Measurements from ENCODE around the gene B4GALT5. TPM values are rescaled to one million over a fixed set of nuclear protein-coding genes. Genes with fewer than 3 reads are reported as not detected.
A peak's percentile ranks its signal among the peaks of the same experiment; 100 is the strongest.

The B4GALT5 gene
- total RNA-seq, 2 donors from 2014 or later: 14.8 to 27.3 TPM

DNA sequence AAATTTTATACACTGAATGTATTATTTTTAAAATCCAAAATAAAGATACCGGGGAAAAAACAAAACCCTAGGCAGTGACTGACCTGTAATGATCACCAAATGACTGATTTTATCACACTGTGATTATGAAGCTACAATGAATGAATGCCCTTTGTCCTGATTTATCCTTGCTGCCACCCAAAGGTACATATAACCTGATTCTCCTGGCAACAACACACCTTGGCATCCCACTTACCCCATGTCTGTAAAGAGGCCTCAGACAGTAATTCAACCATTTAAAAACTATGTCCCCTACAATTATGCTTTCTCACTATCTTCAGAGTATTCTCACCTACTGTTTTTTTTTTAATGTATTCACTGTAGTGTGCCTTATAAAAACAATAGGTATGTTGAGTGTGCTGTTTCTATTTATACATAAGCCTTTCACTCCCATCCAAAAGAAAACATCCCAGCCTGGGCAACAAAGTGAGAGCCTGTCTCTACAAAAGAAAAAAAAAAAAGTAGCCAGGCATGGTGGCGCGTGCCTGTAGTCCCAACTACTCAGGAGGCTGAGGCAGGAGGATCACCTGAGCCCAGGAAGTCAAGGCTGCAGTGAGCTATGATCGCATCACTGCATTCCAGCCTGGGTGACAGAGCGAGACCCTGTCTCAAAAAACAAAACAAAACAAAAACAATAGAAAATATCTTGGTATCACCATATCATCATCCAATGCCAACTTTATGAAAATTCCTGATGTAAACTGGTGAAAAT lies 21.7 kb downstream of the B4GALT5 start:
- peaks cover 51% of the 10 kb centered on the region for H3K4me1 Mint-ChIP-seq (ENCODE audit: low read depth)
- no peaks in the 10 kb centered on the region for H3K36me3 Mint-ChIP-seq (ENCODE audit: insufficient read depth in 2 of 2)
- ATAC-seq (replicated peaks in 1 of 2): no peak
- no peak for DNase-seq
- peak overlapping the region; percentile 54 for H3K27ac Mint-ChIP-seq
- no peak overlapping the region for H3K4me3 Mint-ChIP-seq
- H3K27me3 Mint-ChIP-seq (ENCODE audit: low read depth): no peaks in the 10 kb centered on the region
- no peaks in the 10 kb centered on the region for H3K9me3 Mint-ChIP-seq

- H3K36me3 Mint-ChIP-seq (ENCODE audit: insufficient read depth in 2 of 2): no peaks in the 10 kb centered on the region
- ATAC-seq (replicated peaks in 1 of 2) (no peak), DNase-seq (no peak)
- peak overlapping the region; percentile 20 for H3K27ac Mint-ChIP-seq
- no peaks in the 10 kb centered on the region for H3K9me3 Mint-ChIP-seq
- peaks cover 46% of the 10 kb centered on the region for H3K4me1 Mint-ChIP-seq (ENCODE audit: low read depth)
- H3K27me3 Mint-ChIP-seq (ENCODE audit: low read depth): no peaks in the 10 kb centered on the region
- H3K4me3 Mint-ChIP-seq: no peak overlapping the region
Measured at GRCh38 chr20:49690899-49691620, 22.6 kb downstream of the B4GALT5 start.

DNA sequence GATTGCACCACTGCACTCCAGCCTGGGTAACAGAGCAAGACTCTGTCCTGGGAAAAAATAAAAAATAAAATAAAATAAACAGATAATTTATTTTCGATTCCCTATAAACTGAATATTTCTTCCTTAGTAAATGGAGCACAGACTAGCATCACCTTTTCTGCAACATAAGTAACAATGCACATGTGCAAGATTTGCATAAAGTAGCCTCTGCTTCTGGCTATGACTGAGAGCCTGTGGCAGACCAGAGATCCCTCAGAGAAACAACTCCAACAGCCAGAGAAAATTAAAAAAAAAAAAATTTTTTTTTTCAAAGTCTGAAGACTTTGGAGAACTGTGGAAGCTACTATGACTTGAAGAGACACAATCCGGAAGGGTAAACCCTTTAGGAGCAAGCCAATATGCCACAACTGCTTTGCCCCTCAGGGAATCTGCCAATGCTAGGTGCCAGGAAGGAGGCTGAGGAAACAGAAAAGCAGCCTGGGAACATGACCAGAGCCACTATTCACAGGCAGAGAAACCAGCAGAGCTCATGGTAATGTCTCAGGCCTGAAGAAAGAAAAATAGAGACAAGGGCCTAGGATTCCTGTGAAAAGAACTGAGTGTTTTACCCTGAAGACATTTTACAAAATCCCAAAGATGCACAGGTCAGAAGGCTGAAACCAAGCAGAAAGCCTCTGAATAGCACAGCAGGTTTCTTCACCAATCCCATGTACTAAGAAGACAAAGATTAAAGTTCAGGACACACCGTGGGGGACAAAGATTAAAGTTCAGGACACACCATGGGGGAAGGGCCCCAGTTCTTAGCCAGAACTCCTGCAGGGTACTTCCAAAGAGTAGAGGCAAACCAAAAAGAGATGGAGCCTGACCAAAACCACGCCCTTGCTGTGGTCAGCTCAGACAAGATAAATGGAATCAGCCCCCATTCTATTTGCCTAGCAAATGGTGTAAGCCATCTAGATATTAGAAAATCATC lies 25.8 kb downstream of the B4GALT5 start:
- H3K4me3 Mint-ChIP-seq: no peak overlapping the region
- no peaks in the 10 kb centered on the region for H3K9me3 Mint-ChIP-seq
- H3K27me3 Mint-ChIP-seq (ENCODE audit: low read depth): no peaks in the 10 kb centered on the region
- no peaks in the 10 kb centered on the region for H3K36me3 Mint-ChIP-seq (ENCODE audit: insufficient read depth in 2 of 2)
- H3K4me1 Mint-ChIP-seq (ENCODE audit: low read depth): peaks cover 44% of the 10 kb centered on the region
- no peak overlapping the region for H3K27ac Mint-ChIP-seq
- no peak for ATAC-seq (replicated peaks in 1 of 2)
- DNase-seq: no peak

- Mint-ChIP-seq H3K27me3 (ENCODE audit: low read depth) (no peaks in the 10 kb centered on the region), H3K27ac (peak overlapping the region; percentile 18), H3K4me3 (no peak overlapping the region), H3K4me1 (ENCODE audit: low read depth) (peaks cover 43% of the 10 kb centered on the region), H3K9me3 (no peaks in the 10 kb centered on the region), H3K36me3 (ENCODE audit: insufficient read depth in 2 of 2) (no peaks in the 10 kb centered on the region)
- ATAC-seq (replicated peaks in 1 of 2) (no peak), DNase-seq (no peak)
Measured at GRCh38 chr20:49685809-49686208, 27.9 kb downstream of the B4GALT5 start.

- no peak for DNase-seq
- Mint-ChIP-seq H3K4me3 (no peak overlapping the region), H3K27me3 (ENCODE audit: low read depth) (no peaks in the 10 kb centered on the region), H3K27ac (no peak overlapping the region), H3K36me3 (ENCODE audit: insufficient read depth in 2 of 2) (no peaks in the 10 kb centered on the region), H3K9me3 (no peaks in the 10 kb centered on the region), H3K4me1 (ENCODE audit: low read depth) (peaks cover 48% of the 10 kb centered on the region)
- peak; percentile 28 to 36 for ATAC-seq (replicated peaks in 1 of 2)
Measured at GRCh38 chr20:49685161-49685601, 28.5 kb downstream of the B4GALT5 start.

DNA sequence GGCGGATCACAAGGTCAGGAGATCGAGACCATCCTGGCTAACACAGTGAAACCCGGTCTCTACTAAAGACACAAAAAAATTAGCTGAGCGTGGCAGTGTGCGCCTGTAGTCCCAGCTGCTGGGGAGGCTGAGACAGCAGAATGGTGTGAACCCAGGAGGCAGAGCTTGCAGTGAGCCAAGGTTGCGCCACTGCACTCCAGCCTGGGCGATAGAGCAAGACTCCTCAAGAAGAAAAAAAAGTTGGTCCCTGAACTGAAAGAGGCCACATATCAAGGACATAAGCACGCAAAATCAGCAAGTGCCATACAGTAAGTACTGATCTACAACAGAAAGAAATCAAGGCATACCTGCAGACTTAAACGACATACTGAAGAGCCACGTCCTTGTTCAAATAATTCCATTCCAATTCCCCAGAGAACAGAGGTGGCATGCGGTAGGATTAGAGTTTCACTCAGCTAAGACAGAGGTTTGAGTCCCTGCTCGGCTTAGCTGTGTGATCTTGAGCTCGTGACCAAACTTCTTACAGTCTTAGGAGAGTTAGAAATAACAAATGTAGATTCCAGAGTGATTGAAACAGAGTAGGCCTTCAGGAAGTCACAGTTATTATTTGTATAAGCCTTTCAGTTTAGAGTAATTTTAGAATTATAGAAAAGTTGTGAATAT lies 29.2 kb downstream of the B4GALT5 start:
- no peaks in the 10 kb centered on the region for H3K36me3 Mint-ChIP-seq (ENCODE audit: insufficient read depth in 2 of 2)
- H3K27me3 Mint-ChIP-seq (ENCODE audit: low read depth): no peaks in the 10 kb centered on the region
- no peak for DNase-seq
- H3K4me3 Mint-ChIP-seq: no peak overlapping the region
- no peak overlapping the region for H3K27ac Mint-ChIP-seq
- peaks cover 50% of the 10 kb centered on the region for H3K4me1 Mint-ChIP-seq (ENCODE audit: low read depth)
- no peak for ATAC-seq (replicated peaks in 1 of 2)
- H3K9me3 Mint-ChIP-seq: no peaks in the 10 kb centered on the region

DNA sequence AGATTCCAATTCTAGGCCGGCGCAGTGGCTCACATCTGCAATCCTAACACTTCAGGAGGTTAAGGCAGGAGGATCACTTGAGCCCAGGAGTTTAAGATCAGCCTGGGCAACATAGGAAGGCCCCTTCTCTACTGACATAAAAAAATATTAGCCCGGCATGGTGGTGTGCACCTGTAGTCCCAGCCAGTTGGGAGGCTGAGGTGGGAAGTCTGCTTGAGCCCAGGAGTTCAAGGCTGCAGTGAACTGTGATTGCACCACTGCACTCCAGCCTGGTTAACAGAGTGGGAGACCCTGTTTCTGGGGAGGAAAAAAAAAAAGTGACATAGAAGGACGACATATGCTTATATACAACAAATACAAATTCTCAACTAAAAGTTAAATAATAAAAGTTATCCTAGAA lies 30.9 kb downstream of the B4GALT5 start:
- H3K4me1 Mint-ChIP-seq (ENCODE audit: low read depth): peaks cover 56% of the 10 kb centered on the region
- no peaks in the 10 kb centered on the region for H3K27me3 Mint-ChIP-seq (ENCODE audit: low read depth)
- no peak overlapping the region for H3K27ac Mint-ChIP-seq
- ATAC-seq (replicated peaks in 1 of 2) (no peak), DNase-seq (no peak)
- H3K4me3 Mint-ChIP-seq: no peak overlapping the region
- no peaks in the 10 kb centered on the region for H3K36me3 Mint-ChIP-seq (ENCODE audit: insufficient read depth in 2 of 2)
- H3K9me3 Mint-ChIP-seq: no peaks in the 10 kb centered on the region

DNA sequence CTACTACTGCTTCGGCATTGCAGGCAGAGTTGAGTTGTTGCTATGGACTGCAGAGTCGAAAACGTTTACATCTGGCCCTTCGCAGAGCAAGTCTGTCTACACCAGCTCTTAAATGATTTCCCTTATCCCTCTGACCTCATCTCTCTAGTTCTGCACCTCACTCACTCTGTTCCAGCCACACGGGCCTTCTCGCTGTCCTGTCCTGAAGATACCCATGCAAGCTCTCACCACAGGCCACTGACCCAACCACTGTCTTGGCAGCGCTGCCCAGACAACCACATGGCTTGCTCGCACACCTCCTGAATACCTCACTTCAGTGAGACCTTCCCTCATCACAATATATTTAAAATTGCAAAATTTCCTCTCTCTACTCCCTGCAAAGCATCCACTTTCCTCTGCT lies 31.4 kb downstream of the B4GALT5 start:
- Mint-ChIP-seq H3K36me3 (ENCODE audit: insufficient read depth in 2 of 2) (no peaks in the 10 kb centered on the region), H3K27me3 (ENCODE audit: low read depth) (no peaks in the 10 kb centered on the region), H3K27ac (peak overlapping the region; percentile 17), H3K4me3 (no peak overlapping the region), H3K9me3 (no peaks in the 10 kb centered on the region), H3K4me1 (ENCODE audit: low read depth) (peaks cover 59% of the 10 kb centered on the region)
- no peak for DNase-seq
- no peak for ATAC-seq (replicated peaks in 1 of 2)

DNA sequence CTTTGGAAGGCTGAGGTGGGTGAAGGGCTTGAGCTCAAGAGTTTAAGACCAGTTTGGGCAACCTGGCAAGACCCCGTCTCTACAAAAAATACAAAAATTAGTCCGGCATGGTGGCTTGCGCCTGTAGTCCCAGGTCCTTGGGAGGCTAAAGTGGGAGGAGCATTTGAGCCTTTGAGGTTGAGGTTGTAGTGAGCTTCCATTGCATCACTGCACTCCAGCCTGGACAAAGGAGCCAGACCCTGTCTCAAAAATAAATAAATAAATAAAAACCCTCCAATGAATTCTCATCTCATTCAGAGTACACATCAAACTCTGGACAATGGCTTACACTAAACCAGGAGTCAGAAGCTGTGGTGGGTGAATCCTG lies 31.8 kb downstream of the B4GALT5 start:
- Mint-ChIP-seq H3K4me1 (ENCODE audit: low read depth) (peaks cover 64% of the 10 kb centered on the region), H3K27ac (no peak overlapping the region), H3K4me3 (no peak overlapping the region), H3K27me3 (ENCODE audit: low read depth) (no peaks in the 10 kb centered on the region), H3K36me3 (ENCODE audit: insufficient read depth in 2 of 2) (no peaks in the 10 kb centered on the region), H3K9me3 (no peaks in the 10 kb centered on the region)
- DNase-seq (no peak), ATAC-seq (replicated peaks in 1 of 2) (no peak)

DNA sequence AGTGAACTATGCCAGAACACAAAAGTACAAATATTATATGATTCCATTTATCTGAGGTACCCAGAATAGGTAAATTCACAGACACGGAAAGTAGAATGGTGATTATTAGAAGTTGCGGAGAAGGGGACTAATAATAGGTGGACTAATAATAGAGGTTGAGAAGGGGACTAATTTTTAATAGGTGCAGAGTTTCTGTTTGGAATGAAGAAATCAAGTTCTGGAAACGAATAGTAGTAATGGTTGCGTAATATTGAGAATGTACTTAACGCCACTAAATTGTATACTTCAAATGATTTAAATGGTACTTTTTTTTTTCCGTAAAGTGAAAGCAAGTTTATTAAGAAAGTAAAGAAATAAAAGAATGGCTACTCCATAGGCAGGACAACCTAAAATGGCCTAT lies 33.2 kb downstream of the B4GALT5 start:
- Mint-ChIP-seq H3K4me3 (peak overlapping the region in 1 of 2 donors; percentile 49), H3K27ac (no peak overlapping the region), H3K36me3 (ENCODE audit: insufficient read depth in 2 of 2) (no peaks in the 10 kb centered on the region), H3K4me1 (ENCODE audit: low read depth) (peaks cover 64% of the 10 kb centered on the region), H3K27me3 (ENCODE audit: low read depth) (no peaks in the 10 kb centered on the region), H3K9me3 (no peaks in the 10 kb centered on the region)
- ATAC-seq (replicated peaks in 1 of 2) (no peak), DNase-seq (no peak)

- H3K4me3 Mint-ChIP-seq: peak overlapping the region; percentile 53 to 57
Measured at GRCh38 chr20:49679634-49680033, 34.0 kb downstream of the B4GALT5 start.

DNA sequence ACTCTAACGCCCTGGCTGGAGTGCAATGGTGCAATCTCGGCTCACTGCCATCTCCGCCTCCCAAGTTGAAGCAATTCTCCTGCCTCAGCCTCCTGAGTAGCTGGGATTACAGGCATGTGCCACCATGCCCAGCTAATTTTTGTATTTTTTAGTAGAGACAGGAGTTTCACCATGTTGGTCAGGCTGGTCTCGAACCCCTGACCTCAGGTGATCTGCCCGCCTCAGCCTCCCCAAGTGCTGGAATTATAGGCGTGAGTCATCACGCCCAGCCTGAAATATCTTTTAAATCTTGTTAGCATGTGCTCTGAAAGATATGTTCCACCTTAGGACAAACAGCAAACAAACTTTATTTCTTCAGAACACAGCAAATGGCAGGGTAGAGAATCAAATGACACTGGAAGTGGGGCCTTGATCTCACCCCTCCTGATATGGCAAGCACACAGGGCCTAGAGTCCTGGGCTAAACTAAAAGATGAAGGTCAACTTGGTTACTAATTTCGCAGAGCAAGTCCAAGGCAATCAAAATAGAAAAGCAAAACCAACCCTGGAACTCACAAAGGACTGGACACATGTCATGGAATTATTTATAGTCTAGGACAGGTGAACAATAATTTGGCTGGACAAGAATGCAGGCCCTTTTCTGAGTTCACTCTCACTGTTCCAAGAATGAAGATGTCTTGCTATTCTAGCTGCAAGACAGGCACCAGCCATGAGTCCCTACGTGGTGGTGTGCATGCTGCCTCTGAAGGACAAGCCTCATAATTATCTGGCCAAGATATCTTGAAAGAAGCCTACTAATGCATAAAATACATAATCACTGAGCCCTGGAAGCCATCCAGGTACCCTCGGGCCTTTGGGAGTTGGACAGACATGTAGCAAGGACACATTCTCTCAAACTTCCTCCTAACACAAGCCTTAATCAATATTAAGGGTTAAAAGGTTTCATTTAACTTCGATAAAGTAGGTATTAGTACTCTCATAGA lies 35.6 kb downstream of the B4GALT5 start:
- Mint-ChIP-seq H3K9me3 (no peaks in the 10 kb centered on the region), H3K27me3 (ENCODE audit: low read depth) (no peaks in the 10 kb centered on the region), H3K27ac (peak overlapping the region; percentile 99), H3K36me3 (ENCODE audit: insufficient read depth in 2 of 2) (no peaks in the 10 kb centered on the region), H3K4me3 (peak overlapping the region; percentile 39 to 65), H3K4me1 (ENCODE audit: low read depth) (peaks cover 53% of the 10 kb centered on the region)
- DNase-seq: no peak
- no peak for ATAC-seq (replicated peaks in 1 of 2)

More at GRCh38 chr20:49679634-49680033, 34.0 kb downstream of the B4GALT5 start:
- ATAC-seq (replicated peaks in 1 of 2) (no peak), DNase-seq (no peak)
- Mint-ChIP-seq H3K36me3 (ENCODE audit: insufficient read depth in 2 of 2) (no peaks in the 10 kb centered on the region), H3K4me1 (ENCODE audit: low read depth) (peaks cover 55% of the 10 kb centered on the region), H3K9me3 (no peaks in the 10 kb centered on the region), H3K27me3 (ENCODE audit: low read depth) (no peaks in the 10 kb centered on the region), H3K27ac (peak overlapping the region; percentile 72)
